Neural cell (in vitro differentiated cells): Measurements from ENCODE around the gene IFNA14.

Source experiments
- EP300 ChIP-seq: fragments of 450-650 bp; conservative IDR thresholded peaks from 2 replicates; pipeline ENCODE4 v1.6.1; 2014; ENCODE audit warnings: antibody characterized with exemption, mild to moderate bottlenecking, moderate library complexity; ENCODE audit not compliant: poor library complexity, severe bottlenecking
- MXI1 ChIP-seq: fragments of 450-650 bp; conservative IDR thresholded peaks from 2 replicates; pipeline ENCODE4 v1.6.1; 2014; ENCODE audit warnings: antibody characterized with exemption, mild to moderate bottlenecking; ENCODE audit not compliant: poor library complexity, severe bottlenecking
- POLR2AphosphoS5 ChIP-seq: IDR thresholded peaks from 2 replicates; pipeline ENCODE4 v1.6.1; 2012
- TAF1 ChIP-seq: IDR thresholded peaks from 2 replicates; pipeline ENCODE4 v1.6.1; 2012; ENCODE audit warnings: low read depth
- TF ChIP-seq, protein P1 (sequence below): fragments of 450-650 bp; IDR thresholded peaks from 2 replicates; pipeline ENCODE4 v1.5.1; 2014; ENCODE audit warnings: antibody characterized with exemption, mild to moderate bottlenecking, moderate library complexity; ENCODE audit not compliant: poor library complexity, severe bottlenecking

DNA sequence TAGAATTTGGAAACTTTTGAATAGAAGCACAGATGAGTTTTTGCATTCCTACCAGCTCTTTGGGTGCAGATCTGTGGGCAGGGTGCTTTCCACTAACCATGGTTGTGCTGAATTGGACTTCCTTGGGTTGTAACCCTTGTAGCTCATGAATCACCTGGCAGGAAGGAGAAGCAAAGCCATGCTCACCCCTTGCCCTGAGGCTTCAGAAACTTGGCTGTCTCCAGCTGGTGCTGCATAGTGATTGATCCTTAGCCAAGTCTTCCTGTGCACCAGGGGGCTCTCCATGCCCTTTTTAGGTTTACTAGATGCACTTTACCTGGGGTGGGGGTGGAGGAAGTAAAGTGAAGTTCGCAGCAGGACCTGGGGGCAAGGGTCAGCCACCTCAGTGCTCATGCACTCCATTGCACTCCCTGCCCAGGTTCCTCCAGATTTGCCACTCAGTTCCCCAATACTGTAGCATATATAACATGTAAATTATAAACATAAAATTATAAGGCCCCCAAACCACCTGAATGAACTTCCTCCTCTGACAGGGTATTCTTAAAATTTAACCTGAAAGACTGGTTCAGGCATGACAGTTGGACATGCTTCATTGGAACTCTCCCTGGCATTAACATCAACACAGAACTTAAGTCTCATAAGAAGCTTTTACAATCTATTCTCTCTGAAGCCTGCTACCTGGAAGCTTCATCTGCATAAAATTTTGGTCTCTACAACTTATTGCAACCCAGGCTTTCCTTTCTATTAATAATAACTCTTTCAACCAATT is 25.8 kb upstream of the IFNA14 start:
- TF ChIP-seq, protein P1, sequence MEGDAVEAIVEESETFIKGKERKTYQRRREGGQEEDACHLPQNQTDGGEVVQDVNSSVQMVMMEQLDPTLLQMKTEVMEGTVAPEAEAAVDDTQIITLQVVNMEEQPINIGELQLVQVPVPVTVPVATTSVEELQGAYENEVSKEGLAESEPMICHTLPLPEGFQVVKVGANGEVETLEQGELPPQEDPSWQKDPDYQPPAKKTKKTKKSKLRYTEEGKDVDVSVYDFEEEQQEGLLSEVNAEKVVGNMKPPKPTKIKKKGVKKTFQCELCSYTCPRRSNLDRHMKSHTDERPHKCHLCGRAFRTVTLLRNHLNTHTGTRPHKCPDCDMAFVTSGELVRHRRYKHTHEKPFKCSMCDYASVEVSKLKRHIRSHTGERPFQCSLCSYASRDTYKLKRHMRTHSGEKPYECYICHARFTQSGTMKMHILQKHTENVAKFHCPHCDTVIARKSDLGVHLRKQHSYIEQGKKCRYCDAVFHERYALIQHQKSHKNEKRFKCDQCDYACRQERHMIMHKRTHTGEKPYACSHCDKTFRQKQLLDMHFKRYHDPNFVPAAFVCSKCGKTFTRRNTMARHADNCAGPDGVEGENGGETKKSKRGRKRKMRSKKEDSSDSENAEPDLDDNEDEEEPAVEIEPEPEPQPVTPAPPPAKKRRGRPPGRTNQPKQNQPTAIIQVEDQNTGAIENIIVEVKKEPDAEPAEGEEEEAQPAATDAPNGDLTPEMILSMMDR: no peak
- TF ChIP-seq MXI1: no peak
- no peak for TF ChIP-seq TAF1
- TF ChIP-seq EP300: no peak
- TF ChIP-seq POLR2AphosphoS5: no peak
